GM20431 (cell line): ENCODE measurements around the gene UBP1.

Source experiments
- in situ Hi-C: fragments of 300-500 bp; cut with MseI, MboI; formaldehyde crosslinking; loops from one replicate; pipeline ENCODE4 v1.15.0; 2020; ENCODE audit warnings: low sequenced_read_pairs; ENCODE audit not compliant: unreplicated experiment

UBP1 gene

GRCh38 chr3:33392703-33393125 is 47.5 kb downstream of the UBP1 start:
- in situ Hi-C loops = no loop called here

GRCh38 chr3:33392144-33392543 is 48.1 kb downstream of the UBP1 start:
- in situ Hi-C loops = no loop called here

GRCh38 chr3:33391255-33391995 is 48.8 kb downstream of the UBP1 start:
- in situ Hi-C loops = no loop called here

GRCh38 chr3:33389908-33390307 is 50.3 kb downstream of the UBP1 start:
- in situ Hi-C loops = no loop called here

GRCh38 chr3:33388374-33389100 is 51.7 kb downstream of the UBP1 start:
- in situ Hi-C loops = no loop called here

GRCh38 chr3:33386631-33387030 is 53.6 kb downstream of the UBP1 start:
- in situ Hi-C loops = no loop called here

GRCh38 chr3:33385423-33385822 is 54.8 kb downstream of the UBP1 start:
- in situ Hi-C loops = no loop called here

GRCh38 chr3:33383951-33384350 is 56.3 kb downstream of the UBP1 start:
- in situ Hi-C loops = no loop called here

- in situ Hi-C loops = no loop called here
These were observed 59.6 kb downstream of the UBP1 start for GRCh38 chr3:33380653-33381052.

- in situ Hi-C loops = loop anchor here (10.0 kb wide), 1 partner anchor 243 kb away; no protein-coding TSS in a partner anchor
These were observed 62.3 kb downstream of the UBP1 start for GRCh38 chr3:33377931-33378330.

GRCh38 chr3:33377489-33377888 is 62.7 kb downstream of the UBP1 start:
- in situ Hi-C loops = loop anchor here (10.0 kb wide), 1 partner anchor 243 kb away; no protein-coding TSS in a partner anchor

GRCh38 chr3:33373082-33373437 is 67.1 kb downstream of the UBP1 start:
- in situ Hi-C loops = loop anchor here (10.0 kb wide), 1 partner anchor 238 kb away; no protein-coding TSS in a partner anchor

GRCh38 chr3:33372218-33373081 is 67.8 kb downstream of the UBP1 start:
- in situ Hi-C loops = loop anchor here (10.0 kb wide), 1 partner anchor 238 kb away; no protein-coding TSS in a partner anchor

- in situ Hi-C loops = no loop called here
These were observed 75.6 kb downstream of the UBP1 start for GRCh38 chr3:33364531-33365128.

- in situ Hi-C loops = no loop called here
These were observed 76.1 kb downstream of the UBP1 start for GRCh38 chr3:33364060-33364459.

- in situ Hi-C loops = no loop called here
These were observed 76.9 kb downstream of the UBP1 start for GRCh38 chr3:33363113-33363800.

- in situ Hi-C loops = no loop called here
These were observed 79.9 kb downstream of the UBP1 start for GRCh38 chr3:33360136-33360825.

- in situ Hi-C loops = no loop called here
These were observed 81.9 kb downstream of the UBP1 start for GRCh38 chr3:33358172-33358781.
